ENCODE results near the gene AKR1D1.
"Not testable (repeated sequence)": the region's sequence is repeated elsewhere in the genome, so short reads cannot be mapped to it uniquely, and the experiment has no call there.

AKR1D1 gene

DNA sequence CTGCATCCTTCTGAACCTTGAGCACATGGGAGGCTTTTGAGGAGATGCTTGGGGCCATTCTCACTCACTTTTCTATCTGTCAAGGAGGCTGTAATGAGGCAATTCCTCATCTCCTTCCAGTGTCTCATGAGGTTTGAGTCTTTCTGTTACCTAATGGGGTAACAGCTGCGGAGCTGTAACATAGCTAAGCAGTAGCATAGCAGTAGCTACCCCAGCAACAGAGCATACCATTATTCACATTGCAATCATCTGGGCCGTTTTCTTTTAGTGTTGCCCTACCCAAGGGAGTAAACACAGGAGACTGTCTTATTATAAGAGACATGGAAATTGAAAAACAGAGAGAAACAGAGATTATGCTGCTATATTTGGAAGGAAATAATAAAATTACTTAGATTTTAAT, 68.7 kb downstream of the AKR1D1 start:
- Histone ChIP-seq H3K9me3 (ENCODE audit: control insufficient read depth, insufficient read depth, low read depth, low read length) (no peaks in the 10 kb centered on the region), H3K4me1 (ENCODE audit: control insufficient read depth, insufficient read depth, low read length) (no peaks in the 10 kb centered on the region), H3K9ac (ENCODE audit: low read length) (no peak overlapping the region)

DNA sequence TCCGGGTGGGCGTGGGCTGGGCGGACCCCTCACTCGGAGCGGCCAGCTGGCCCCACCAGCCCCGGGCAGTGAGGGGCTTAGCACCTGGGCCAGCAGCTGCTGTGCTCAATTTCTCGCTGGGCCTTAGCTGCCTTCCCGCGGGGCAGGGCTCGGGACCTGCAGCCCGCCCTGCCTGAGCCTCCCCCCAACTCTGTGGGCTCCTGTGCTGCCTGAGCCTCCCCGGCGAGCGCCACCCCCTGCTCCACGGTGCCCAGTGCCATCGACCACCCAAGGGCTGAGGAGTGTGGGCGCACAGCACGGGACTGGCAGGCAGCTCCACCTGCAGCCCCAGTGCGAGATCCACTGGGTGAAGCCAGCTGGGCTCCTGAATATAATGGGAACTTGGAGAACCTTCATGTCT, 70.0 kb downstream of the AKR1D1 start:
- not testable (repeated sequence) for H3K27ac ChIP-seq (ENCODE audit: low read depth, low read length); H3K9ac ChIP-seq (ENCODE audit: low read length); H3K36me3 ChIP-seq (ENCODE audit: control insufficient read depth, insufficient read depth, low read length); H3K4me1 ChIP-seq (ENCODE audit: control insufficient read depth, insufficient read depth, low read length); H3K9me3 ChIP-seq (ENCODE audit: control insufficient read depth, insufficient read depth, low read depth, low read length); H3K4me3 ChIP-seq (ENCODE audit: low read depth, low read length); H3K27me3 ChIP-seq (ENCODE audit: control insufficient read depth, insufficient read depth, low read length)

More for the DNA sequence above, 68.7 kb downstream of the AKR1D1 start:
- Histone ChIP-seq H3K27me3 (ENCODE audit: control insufficient read depth, insufficient read depth, low read length) (no peaks in the 10 kb centered on the region), H3K4me3 (ENCODE audit: low read depth, low read length) (no peak overlapping the region), H3K27ac (ENCODE audit: low read depth, low read length) (no peak overlapping the region), H3K36me3 (ENCODE audit: control insufficient read depth, insufficient read depth, low read length) (no peaks in the 10 kb centered on the region)

DNA sequence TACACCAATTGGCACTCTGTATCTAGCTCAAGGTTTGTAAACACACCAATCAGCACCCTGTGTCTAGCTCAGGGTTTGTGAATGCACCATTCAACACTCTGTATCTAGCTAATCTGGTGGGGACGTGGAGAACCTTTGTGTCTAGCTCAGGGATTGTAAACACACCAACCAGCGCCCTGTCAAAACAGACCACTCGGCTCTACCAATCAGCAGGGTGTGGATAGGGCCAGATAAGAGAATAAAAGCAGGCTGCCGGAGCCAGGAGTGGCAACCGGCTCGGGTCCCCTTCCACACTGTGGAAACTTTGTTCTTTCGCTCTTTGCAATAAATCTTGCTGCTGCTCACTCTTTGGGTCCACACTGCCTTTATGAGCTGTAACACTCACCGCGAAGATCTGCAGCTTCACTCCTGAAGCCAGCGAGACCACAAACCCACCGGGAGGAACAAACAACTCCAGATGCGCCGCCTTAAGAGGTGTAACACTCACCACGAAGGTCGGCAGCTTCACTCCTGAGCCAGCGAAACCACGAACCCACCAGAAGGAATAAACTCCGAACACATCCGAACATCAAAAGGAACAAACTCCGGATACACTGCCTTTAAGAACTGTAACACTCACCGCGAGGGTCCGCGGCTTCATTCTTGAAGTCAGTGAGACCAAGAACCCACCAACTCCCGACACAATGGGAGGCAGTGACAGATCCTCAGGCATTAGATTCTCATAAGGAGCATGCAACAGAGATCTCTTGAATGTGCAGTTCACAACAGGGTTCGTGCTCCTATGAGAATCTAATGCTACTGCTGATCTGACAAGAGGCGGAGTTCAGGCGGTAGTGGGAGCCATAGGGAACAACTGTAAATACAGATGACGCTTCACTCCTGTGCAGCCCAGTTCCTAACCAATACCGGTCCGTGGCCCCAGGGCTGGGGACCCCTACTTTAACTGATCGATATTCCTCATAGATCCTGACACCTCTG, 70.8 kb downstream of the AKR1D1 start:
- not testable (repeated sequence) for H3K27ac ChIP-seq (ENCODE audit: low read depth, low read length); H3K27me3 ChIP-seq (ENCODE audit: control insufficient read depth, insufficient read depth, low read length); H3K36me3 ChIP-seq (ENCODE audit: control insufficient read depth, insufficient read depth, low read length); H3K9me3 ChIP-seq (ENCODE audit: control insufficient read depth, insufficient read depth, low read depth, low read length); H3K9ac ChIP-seq (ENCODE audit: low read length); H3K4me1 ChIP-seq (ENCODE audit: control insufficient read depth, insufficient read depth, low read length); H3K4me3 ChIP-seq (ENCODE audit: low read depth, low read length)

DNA sequence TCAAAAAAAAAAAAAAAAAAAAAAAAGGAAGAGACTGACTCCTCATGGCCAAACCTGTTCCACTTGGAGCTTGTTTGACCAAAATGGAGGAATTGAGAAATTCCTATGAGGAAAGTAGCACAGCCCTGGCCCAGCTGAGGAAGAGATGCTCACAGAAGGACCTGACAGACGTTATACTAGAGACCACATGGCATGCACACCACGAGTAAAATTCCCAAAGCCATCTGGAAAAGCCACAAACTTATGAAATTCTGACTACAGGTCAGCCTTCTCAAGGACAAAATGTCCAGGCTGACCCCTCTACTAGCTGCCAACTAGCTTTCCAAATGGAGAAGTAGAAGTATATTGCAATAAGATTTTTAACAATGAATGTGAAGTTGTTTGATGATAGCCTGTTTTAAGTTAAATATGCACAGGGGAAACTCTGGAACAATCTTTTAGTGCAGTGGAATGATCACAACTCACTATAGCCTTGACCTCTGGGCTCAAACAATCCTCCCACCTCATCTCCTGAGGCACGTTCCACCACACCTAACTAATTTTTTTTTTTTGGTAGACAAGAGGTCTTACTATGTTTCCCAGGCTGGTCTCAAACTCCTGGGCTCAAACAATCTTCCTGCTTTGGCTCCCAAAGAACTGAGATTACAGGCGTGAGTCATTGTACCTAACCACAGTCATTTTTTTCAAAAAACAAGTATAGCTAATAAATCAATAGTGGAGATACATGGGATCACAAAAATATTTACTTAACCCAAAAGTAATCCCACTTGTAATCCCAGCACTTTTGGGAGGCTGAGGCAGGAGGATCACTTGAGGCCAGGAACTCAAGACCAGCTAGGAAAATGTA, 75.7 kb downstream of the AKR1D1 start:
- H3K9me3 ChIP-seq (ENCODE audit: control insufficient read depth, insufficient read depth, low read depth, low read length) = no peaks in the 10 kb centered on the region
- H3K27me3 ChIP-seq (ENCODE audit: control insufficient read depth, insufficient read depth, low read length) = no peaks in the 10 kb centered on the region
- no peaks in the 10 kb centered on the region for H3K36me3 ChIP-seq (ENCODE audit: control insufficient read depth, insufficient read depth, low read length)
- no peak overlapping the region for H3K27ac ChIP-seq (ENCODE audit: low read depth, low read length)
- no peaks in the 10 kb centered on the region for H3K4me1 ChIP-seq (ENCODE audit: control insufficient read depth, insufficient read depth, low read length)
- no peak overlapping the region for H3K9ac ChIP-seq (ENCODE audit: low read length)
- H3K4me3 ChIP-seq (ENCODE audit: low read depth, low read length) = no peak overlapping the region

DNA sequence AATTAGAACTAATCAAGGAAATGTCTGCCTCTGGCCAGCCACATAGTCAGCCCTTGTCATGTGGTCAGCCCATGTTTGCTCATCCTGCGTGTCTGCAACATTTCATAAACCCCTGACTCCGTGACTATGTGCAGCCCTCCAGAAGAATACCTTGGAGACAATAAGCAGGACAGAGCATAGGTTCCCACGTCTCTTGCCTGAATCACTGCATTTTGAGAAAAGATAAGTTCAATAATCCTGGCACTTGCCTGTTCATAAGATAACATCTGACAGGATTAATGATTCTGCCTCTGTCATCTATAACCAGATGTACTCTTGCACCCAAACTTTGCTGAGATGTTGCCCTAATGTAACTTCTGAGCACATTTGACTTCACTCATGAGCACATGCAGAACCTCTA, 78.4 kb downstream of the AKR1D1 start:
- Histone ChIP-seq H3K27ac (ENCODE audit: low read depth, low read length) (no peak overlapping the region), H3K4me3 (ENCODE audit: low read depth, low read length) (no peak overlapping the region), H3K36me3 (ENCODE audit: control insufficient read depth, insufficient read depth, low read length) (no peaks in the 10 kb centered on the region), H3K9me3 (ENCODE audit: control insufficient read depth, insufficient read depth, low read depth, low read length) (no peaks in the 10 kb centered on the region), H3K9ac (ENCODE audit: low read length) (no peak overlapping the region), H3K4me1 (ENCODE audit: control insufficient read depth, insufficient read depth, low read length) (no peaks in the 10 kb centered on the region), H3K27me3 (ENCODE audit: control insufficient read depth, insufficient read depth, low read length) (no peaks in the 10 kb centered on the region)

DNA sequence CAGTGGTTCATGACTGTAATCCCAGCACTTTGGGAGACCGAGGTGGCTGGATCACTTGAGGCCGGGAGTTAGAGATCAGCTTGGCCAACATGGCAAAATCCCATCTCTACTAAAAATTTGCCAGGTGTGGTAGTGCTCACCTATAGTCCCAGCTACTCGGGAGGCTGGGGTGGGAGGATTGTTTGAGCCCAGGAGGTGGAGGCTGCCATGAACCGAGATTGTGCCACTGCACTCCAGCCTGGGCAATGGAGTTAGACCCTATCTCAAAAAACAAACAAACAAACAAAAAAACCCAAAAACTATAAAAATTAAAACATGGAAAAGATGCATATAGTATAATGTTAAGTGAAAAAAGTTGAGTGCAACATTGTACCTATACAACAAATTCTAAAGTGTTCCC, 81.4 kb downstream of the AKR1D1 start:
- peaks cover 5% of the 10 kb centered on the region; the same call in 1 of the 2 replicates for H3K4me1 ChIP-seq (ENCODE audit: control insufficient read depth, insufficient read depth, low read length)
- no peak overlapping the region for H3K27ac ChIP-seq (ENCODE audit: low read depth, low read length)
- H3K27me3 ChIP-seq (ENCODE audit: control insufficient read depth, insufficient read depth, low read length) = no peaks in the 10 kb centered on the region
- peaks cover 4% of the 10 kb centered on the region; the same call in 1 of the 2 replicates for H3K9me3 ChIP-seq (ENCODE audit: control insufficient read depth, insufficient read depth, low read depth, low read length)
- H3K36me3 ChIP-seq (ENCODE audit: control insufficient read depth, insufficient read depth, low read length) = no peaks in the 10 kb centered on the region
- no peak overlapping the region for H3K4me3 ChIP-seq (ENCODE audit: low read depth, low read length)
- H3K9ac ChIP-seq (ENCODE audit: low read length) = no peak overlapping the region

DNA sequence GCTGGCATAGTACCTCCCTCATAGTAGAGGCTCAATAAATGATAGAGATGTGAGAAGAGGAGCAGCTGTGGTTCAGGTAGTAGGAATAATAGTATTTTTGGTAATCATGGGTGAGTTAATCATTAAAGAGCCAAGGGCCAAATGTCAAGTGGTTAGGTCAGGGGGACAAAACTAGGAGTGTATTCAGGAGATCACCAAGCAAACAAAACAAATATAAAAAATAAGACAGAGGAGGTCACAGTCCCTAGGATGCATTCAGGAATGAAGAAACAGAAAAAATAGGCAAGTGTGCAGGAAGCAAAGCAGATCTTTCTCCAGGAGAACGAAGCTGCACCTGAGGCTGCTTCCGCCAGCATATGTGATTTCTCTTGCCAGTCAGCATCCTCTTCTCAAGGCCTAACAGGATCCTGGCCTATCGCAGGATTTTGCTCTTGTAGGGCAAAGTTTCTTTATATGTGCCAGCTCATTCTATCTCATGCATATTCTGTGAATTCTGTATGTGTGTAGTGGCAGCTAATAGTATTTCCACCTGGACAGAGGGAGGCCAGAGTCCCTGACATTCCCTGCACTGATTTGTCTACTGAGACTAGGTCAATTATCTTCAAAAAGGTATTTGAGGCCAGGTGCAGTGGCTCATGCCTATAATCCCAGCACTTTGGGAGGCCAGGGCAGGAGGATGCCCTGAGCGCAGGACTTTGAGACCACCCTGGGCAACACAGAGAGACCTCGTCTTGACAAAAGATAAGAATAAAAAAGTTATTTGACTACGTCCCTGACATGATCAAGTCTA, 82.7 kb downstream of the AKR1D1 start:
- H3K9me3 ChIP-seq (ENCODE audit: control insufficient read depth, insufficient read depth, low read depth, low read length) = peaks cover 12% of the 10 kb centered on the region
- H3K27ac ChIP-seq (ENCODE audit: low read depth, low read length) = no peak overlapping the region
- peaks cover 5% of the 10 kb centered on the region; the same call in 1 of the 2 replicates for H3K4me1 ChIP-seq (ENCODE audit: control insufficient read depth, insufficient read depth, low read length)
- H3K4me3 ChIP-seq (ENCODE audit: low read depth, low read length) = no peak overlapping the region
- H3K9ac ChIP-seq (ENCODE audit: low read length) = no peak overlapping the region
- H3K36me3 ChIP-seq (ENCODE audit: control insufficient read depth, insufficient read depth, low read length) = peaks cover 6% of the 10 kb centered on the region
- H3K27me3 ChIP-seq (ENCODE audit: control insufficient read depth, insufficient read depth, low read length) = no peaks in the 10 kb centered on the region

DNA sequence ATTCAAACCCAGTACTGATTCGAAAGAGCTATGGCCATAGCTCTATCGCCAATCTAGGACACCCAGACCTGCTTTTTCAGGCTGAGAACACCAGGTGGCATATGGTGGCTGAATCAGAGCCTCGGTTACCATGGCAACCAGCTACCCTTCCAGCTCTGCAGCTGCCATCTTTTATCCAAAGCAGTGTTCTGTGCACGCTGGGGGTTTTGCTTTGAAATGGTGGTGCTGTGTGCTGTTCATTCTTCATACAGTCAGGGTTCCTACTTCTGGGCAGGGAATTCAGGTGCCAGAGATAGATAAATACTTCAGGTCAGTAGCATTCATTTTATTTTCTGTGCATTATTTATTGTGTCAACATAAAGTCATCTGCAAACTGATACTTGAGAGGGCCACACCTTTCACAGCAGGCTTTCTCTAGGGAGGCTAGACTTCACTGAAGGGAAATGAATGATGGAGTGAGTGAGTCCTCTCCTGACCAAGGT, 85.4 kb downstream of the AKR1D1 start:
- peaks cover 9% of the 10 kb centered on the region for H3K4me1 ChIP-seq (ENCODE audit: control insufficient read depth, insufficient read depth, low read length)
- no peak overlapping the region for H3K9ac ChIP-seq (ENCODE audit: low read length)
- peaks cover 31% of the 10 kb centered on the region for H3K9me3 ChIP-seq (ENCODE audit: control insufficient read depth, insufficient read depth, low read depth, low read length)
- no peak overlapping the region for H3K27ac ChIP-seq (ENCODE audit: low read depth, low read length)
- no peaks in the 10 kb centered on the region for H3K27me3 ChIP-seq (ENCODE audit: control insufficient read depth, insufficient read depth, low read length)
- H3K4me3 ChIP-seq (ENCODE audit: low read depth, low read length) = peak overlapping the region; percentile 5; the same call in 1 of the 2 replicates
- peaks cover 18% of the 10 kb centered on the region for H3K36me3 ChIP-seq (ENCODE audit: control insufficient read depth, insufficient read depth, low read length)

DNA sequence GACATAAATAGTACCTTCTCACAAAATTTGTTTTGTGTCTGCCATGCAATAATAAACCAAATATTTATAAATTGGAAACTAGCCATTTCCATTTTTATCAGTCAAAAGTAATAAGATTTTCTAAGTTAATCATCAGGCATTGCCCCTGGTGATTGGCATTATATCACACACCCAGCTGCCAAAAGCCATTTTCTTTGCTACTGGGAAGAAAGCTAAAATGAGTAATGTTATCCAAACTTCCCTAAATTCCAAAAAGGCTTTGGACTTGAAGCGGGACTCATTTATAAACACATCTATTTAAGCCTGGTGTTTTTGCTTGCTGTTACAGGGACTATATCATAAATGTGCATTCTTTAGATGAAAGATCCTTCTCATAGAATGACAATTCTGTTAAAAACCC, 86.0 kb downstream of the AKR1D1 start:
- H3K27me3 ChIP-seq (ENCODE audit: control insufficient read depth, insufficient read depth, low read length) = no peaks in the 10 kb centered on the region
- H3K9ac ChIP-seq (ENCODE audit: low read length) = no peak overlapping the region
- peak overlapping the region; percentile 5; the same call in 1 of the 2 replicates for H3K4me3 ChIP-seq (ENCODE audit: low read depth, low read length)
- peaks cover 18% of the 10 kb centered on the region for H3K36me3 ChIP-seq (ENCODE audit: control insufficient read depth, insufficient read depth, low read length)
- peaks cover 31% of the 10 kb centered on the region for H3K9me3 ChIP-seq (ENCODE audit: control insufficient read depth, insufficient read depth, low read depth, low read length)
- H3K4me1 ChIP-seq (ENCODE audit: control insufficient read depth, insufficient read depth, low read length) = peaks cover 14% of the 10 kb centered on the region
- H3K27ac ChIP-seq (ENCODE audit: low read depth, low read length) = no peak overlapping the region

DNA sequence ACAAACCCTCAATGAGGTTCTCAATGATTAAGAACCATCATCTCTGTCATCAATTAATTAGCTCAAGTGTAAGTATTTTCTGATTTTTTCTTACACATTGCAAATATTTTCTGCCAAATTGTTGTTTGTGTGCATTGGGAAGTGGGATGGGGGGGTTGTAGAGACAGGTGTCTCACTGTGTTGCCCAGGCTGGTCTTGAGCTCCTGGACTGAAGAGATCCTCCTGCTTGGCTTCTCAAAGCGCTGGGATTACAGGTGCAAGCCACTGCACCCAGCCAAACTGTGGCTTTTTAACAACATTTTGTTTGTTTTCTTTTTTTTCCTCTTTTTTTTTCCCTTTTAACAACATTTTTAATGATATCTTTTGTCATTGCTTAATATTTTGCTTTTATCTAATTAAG, 87.5 kb downstream of the AKR1D1 start:
- Histone ChIP-seq H3K4me1 (ENCODE audit: control insufficient read depth, insufficient read depth, low read length) (peaks cover 30% of the 10 kb centered on the region), H3K36me3 (ENCODE audit: control insufficient read depth, insufficient read depth, low read length) (peaks cover 18% of the 10 kb centered on the region), H3K4me3 (ENCODE audit: low read depth, low read length) (0 out of 2 replicates have a peak overlapping the region, but pooled peaks have one; percentile 4), H3K27me3 (ENCODE audit: control insufficient read depth, insufficient read depth, low read length) (no peaks in the 10 kb centered on the region), H3K9ac (ENCODE audit: low read length) (no peak overlapping the region), H3K9me3 (ENCODE audit: control insufficient read depth, insufficient read depth, low read depth, low read length) (peaks cover 31% of the 10 kb centered on the region), H3K27ac (ENCODE audit: low read depth, low read length) (no peak overlapping the region)
